Nucleus accumbens (tissue), 56 donors: ENCODE data around the gene HELZ2.
"Not testable (repeated sequence)": the region's sequence is repeated elsewhere in the genome, so short reads cannot be mapped to it uniquely, and the experiment has no call there.

ENCODE experiments used
- DNase-seq, 56 donors: peaks; one replicate each; lab custom pipeline; 2025; lab: John Stamatoyannopoulos, UW

The HELZ2 gene

GRCh38 chr20:63565699-63566335 lies 8.2 kb downstream of the HELZ2 start:
- DNase-seq, result no peak

GRCh38 chr20:63565021-63565698 lies 8.9 kb downstream of the HELZ2 start:
- DNase-seq, result no peak

- no peak for DNase-seq
These were observed 9.8 kb downstream of the HELZ2 start for GRCh38 chr20:63564036-63564810.

- no peak for DNase-seq
These were observed 10.7 kb downstream of the HELZ2 start for GRCh38 chr20:63563225-63563935.

GRCh38 chr20:63562461-63563224 lies 11.4 kb downstream of the HELZ2 start:
- no peak for DNase-seq

- DNase-seq, result no peak
These were observed 12.2 kb downstream of the HELZ2 start for GRCh38 chr20:63561624-63562396.

GRCh38 chr20:63560856-63561609 lies 13.0 kb downstream of the HELZ2 start:
- no peak for DNase-seq

GRCh38 chr20:63560333-63560805 lies 13.7 kb downstream of the HELZ2 start:
- no peak for DNase-seq

GRCh38 chr20:63559485-63560332 lies 14.3 kb downstream of the HELZ2 start:
- DNase-seq, result not testable (repeated sequence)

GRCh38 chr20:63558804-63559484 lies 15.1 kb downstream of the HELZ2 start:
- no peak for DNase-seq

GRCh38 chr20:63557481-63557891 lies 16.6 kb downstream of the HELZ2 start:
- no peak for DNase-seq

- no peak for DNase-seq
These were observed 17.1 kb downstream of the HELZ2 start for GRCh38 chr20:63556873-63557478.

- no peak for DNase-seq
These were observed 18.2 kb downstream of the HELZ2 start for GRCh38 chr20:63555661-63556381.

GRCh38 chr20:63554361-63555278 lies 19.4 kb downstream of the HELZ2 start:
- no peak for DNase-seq

- DNase-seq, result peak in 1 of 56 donors; percentile 23
These were observed 20.1 kb downstream of the HELZ2 start, which contains the start of gene FNDC11 for GRCh38 chr20:63553933-63554290. Gene FNDC11, plus strand, starts transcription at chr20:63554159. Its CDS starts 1,505 bp downstream, at chr20:63555664.
